A673 (cell line): ENCODE measurements around the gene SRRM3. TPM values are rescaled to one million over a fixed set of nuclear protein-coding genes. Genes with fewer than 3 reads are reported as not detected.
"Not testable (repeated sequence)": the region's sequence is repeated elsewhere in the genome, so short reads cannot be mapped to it uniquely, and the experiment has no call there.

Experiments used
- BruUV-seq: library from RNA; stranded (reverse); fragments of 400-500 nt; replicated peaks from 2 replicates; lab custom pipeline; 2021; lab: Mats Ljungman, UMichigan
- CTCF ChIA-PET: fragments of 300-600 bp; sonication (Branson Sonifier 250); formaldehyde crosslinking; loops from one replicate; lab custom pipeline; 2022; ENCODE audit warnings: antibody characterized with exemption; lab: Charles Lee
- POLR2A ChIA-PET: fragments of 300-600 bp; sonication (Branson Sonifier 250); formaldehyde crosslinking; loops from one replicate; lab custom pipeline; 2022; ENCODE audit warnings: antibody characterized with exemption; ENCODE audit not compliant: low non-redundant PET; lab: Charles Lee
- DNase-seq: peaks from one replicate; pipeline ENCODE4 v3.0.0-alpha.2; 2015; ENCODE audit warnings: low spot score
- H3K27ac ChIP-seq: fragments of 200-600 bp; sonication (generic); 2 replicates; pipeline ENCODE4 v1.5.1; 2016; ENCODE audit warnings: mixed run types, low read depth, mild to moderate bottlenecking, mixed read lengths, antibody characterized with exemption, low read length; ENCODE audit not compliant: poor library complexity, severe bottlenecking
- H3K27me3 ChIP-seq: fragments of 200-600 bp; sonication (generic); replicated peaks from 2 replicates; pipeline ENCODE4 v1.6.1; 2017; ENCODE audit warnings: mixed run types, low read depth, mild to moderate bottlenecking, mixed read lengths, antibody characterized with exemption, low read length; ENCODE audit not compliant: insufficient read depth, poor library complexity
- H3K36me3 ChIP-seq: fragments of 200-600 bp; sonication (generic); 2 replicates; pipeline ENCODE4 v1.6.1; 2016; ENCODE audit warnings: mixed run types, mild to moderate bottlenecking, mixed read lengths, antibody characterized with exemption, low read length; ENCODE audit not compliant: insufficient read depth, poor library complexity, severe bottlenecking
- H3K4me1 ChIP-seq: fragments of 200-600 bp; sonication (generic); 2 replicates; pipeline ENCODE4 v1.6.1; 2017; ENCODE audit warnings: mixed run types, mild to moderate bottlenecking, mixed read lengths, antibody characterized with exemption, low read length; ENCODE audit not compliant: insufficient read depth, poor library complexity, severe bottlenecking
- H3K4me3 ChIP-seq: fragments of 200-600 bp; sonication (generic); 2 replicates; pipeline ENCODE4 v1.5.1; 2016; ENCODE audit warnings: low read depth, mixed run types, mild to moderate bottlenecking, mixed read lengths, low read length; ENCODE audit not compliant: poor library complexity, severe bottlenecking
- H3K9me3 ChIP-seq: fragments of 200-600 bp; sonication (generic); 2 replicates; pipeline ENCODE4 v1.6.1; 2016; ENCODE audit warnings: mixed run types, low read depth, mild to moderate bottlenecking, mixed read lengths, antibody characterized with exemption, low read length; ENCODE audit not compliant: poor library complexity, severe bottlenecking
- CTCF ChIP-seq: fragments of 300-800, 200-600 bp; sonication (generic); conservative IDR thresholded peaks from 2 replicates; pipeline ENCODE4 v1.5.1; 2017; ENCODE audit warnings: low read depth, mild to moderate bottlenecking, antibody characterized with exemption, low read length, moderate library complexity, mixed read lengths
- EZH2 ChIP-seq: fragments of 200-600 bp; sonication (generic); IDR thresholded peaks from 2 replicates; pipeline ENCODE4 v1.6.1; 2017; ENCODE audit warnings: borderline replicate concordance, low read depth, mild to moderate bottlenecking, mixed read lengths, antibody characterized with exemption, low read length; ENCODE audit not compliant: poor library complexity, severe bottlenecking
- intact Hi-C: fragments of 100-400 bp; cut with micrococcal nuclease; formaldehyde crosslinking; loops from one replicate; pipeline ENCODE4 v1.10.0; 2022; ENCODE audit not compliant: unreplicated experiment
- total RNA-seq: library from RNA; stranded (reverse); gene quantifications from 2 replicates; pipeline ENCODE4 v1.2.3, GENCODE V29; 2021

Gene SRRM3
- total RNA-seq, 1 experiment from 2014 or later: 1.8 TPM

DNA sequence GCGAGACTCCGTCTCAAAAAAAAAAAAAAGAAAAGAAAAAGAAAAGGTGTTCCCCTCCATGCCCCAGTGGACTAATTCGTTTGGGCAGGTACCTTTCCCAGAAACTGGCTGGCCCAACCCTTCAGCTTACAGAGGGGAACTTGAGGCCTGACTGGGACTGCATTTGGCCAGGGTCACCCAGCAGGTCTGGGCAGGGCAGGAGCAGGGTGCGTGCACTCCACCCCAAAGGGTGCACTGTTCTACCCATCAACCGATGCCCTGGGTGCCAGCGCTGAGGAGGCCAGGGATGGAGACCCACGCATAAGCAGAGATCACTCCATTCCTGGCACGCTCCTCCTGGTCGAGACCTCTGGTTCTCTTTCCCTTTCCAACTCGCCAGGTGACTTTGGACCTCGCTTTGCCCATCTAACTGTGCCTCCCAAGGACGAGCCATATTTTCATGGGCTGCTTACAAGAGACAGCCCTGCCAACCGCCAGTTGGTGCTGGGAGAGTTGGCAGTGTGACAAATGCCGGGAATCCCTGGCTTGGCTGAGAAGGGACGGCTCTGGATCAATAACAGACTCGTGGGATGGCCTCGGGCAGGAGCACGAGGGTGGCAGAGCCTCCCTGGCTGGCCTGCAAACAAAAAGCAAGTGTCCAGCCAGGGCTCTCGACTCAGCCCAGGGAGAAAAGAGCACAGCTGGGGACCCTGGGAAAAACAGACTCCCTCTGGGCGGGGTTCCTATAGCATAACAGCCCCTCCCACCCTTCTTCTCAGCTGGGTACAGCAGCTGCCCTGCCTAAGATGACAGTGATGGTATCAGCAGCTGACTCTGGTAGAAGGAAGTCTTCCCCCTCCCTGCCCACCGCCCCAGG is 108.6 kb downstream of the SRRM3 start:
- H3K27me3 ChIP-seq: no peaks in the 10 kb centered on the region

DNA sequence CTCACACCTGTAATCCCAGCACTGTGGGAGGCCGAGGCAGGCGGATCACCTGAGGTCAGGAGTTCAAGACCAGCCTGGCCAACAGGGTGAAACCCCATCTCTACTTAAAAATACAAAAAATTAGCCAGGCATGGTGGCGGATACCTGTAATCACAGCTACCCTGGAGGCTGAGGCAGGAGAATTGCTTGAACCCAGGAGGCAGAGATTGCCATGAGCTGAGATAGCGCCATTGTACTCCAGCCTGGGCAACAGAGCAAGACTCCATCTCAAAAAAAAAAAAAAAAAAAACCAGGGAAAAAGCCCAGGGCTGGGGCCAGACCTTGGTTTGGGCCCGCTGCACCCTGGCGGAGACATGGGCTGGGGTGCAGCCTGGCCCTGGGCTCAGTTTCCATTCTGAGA is 110.1 kb downstream of the SRRM3 start:
- BruUV-seq, H3K27ac ChIP-seq, H3K4me3 ChIP-seq, POLR2A ChIA-PET, H3K9me3 ChIP-seq, H3K36me3 ChIP-seq, H3K27me3 ChIP-seq, H3K4me1 ChIP-seq, intact Hi-C loops, DNase-seq: not testable (repeated sequence)
- CTCF ChIA-PET: interaction anchor here (0.6 kb wide), 1 partner anchor 17 kb away, joined by 3 read pairs; no protein-coding TSS in a partner anchor

More for the DNA sequence above, 108.6 kb downstream of the SRRM3 start:
- DNase-seq: peak; percentile 58
- no peak for TF ChIP-seq CTCF
- no peak for TF ChIP-seq EZH2
- Histone ChIP-seq H3K27ac (no peak overlapping the region), H3K36me3 (no peaks in the 10 kb centered on the region), H3K4me1 (peaks cover 6% of the 10 kb centered on the region), H3K4me3 (peak overlapping the region; percentile 7), H3K9me3 (no peaks in the 10 kb centered on the region)
- BruUV-seq: no TSS peak
- ChIA-PET POLR2A (no interaction called here), CTCF (no interaction called here)
- intact Hi-C loops: no loop called here

GRCh38 chr7:76314042-76314721 is 112.5 kb downstream of the SRRM3 start:
- Histone ChIP-seq H3K4me3 (no peak overlapping the region), H3K9me3 (no peaks in the 10 kb centered on the region), H3K27ac (no peak overlapping the region), H3K36me3 (no peaks in the 10 kb centered on the region), H3K4me1 (peaks cover 19% of the 10 kb centered on the region), H3K27me3 (no peaks in the 10 kb centered on the region)
- intact Hi-C loops: loop anchor here (1.0 kb wide), 3 partner anchors 23 to 136 kb away; no protein-coding TSS in a partner anchor
- ChIA-PET POLR2A (no interaction called here), CTCF (interaction anchor here (0.5 to 2.3 kb wide), 15 partner anchors 9 to 447 kb away, joined by 3 to 17 read pairs (median 5); no protein-coding TSS in a partner anchor)
- DNase-seq: peak; percentile 95
- TF ChIP-seq CTCF (peak; percentile 100), EZH2 (no peak)
- no TSS peak for BruUV-seq

DNA sequence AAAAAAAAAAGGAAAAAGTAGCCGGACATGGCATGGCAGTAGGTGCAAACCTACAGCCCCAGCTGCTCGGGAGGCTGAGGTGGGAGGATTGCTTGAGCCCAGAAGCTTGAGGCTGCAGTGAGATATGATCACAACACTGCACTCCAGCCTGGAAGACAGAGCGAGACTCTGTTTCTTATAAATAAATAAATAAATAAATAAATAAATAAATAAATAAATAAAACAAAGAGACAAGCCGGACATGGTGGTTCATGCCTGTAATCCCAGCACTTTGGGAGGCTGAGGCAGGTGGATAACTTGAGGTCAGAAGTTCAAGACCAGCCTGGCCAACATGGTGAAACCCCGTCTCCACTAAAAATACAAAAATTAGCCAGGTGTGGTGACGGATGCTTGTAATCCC is 113.0 kb downstream of the SRRM3 start:
- H3K27me3 ChIP-seq, DNase-seq, H3K4me3 ChIP-seq, H3K9me3 ChIP-seq, BruUV-seq, POLR2A ChIA-PET, H3K36me3 ChIP-seq, H3K27ac ChIP-seq: not testable (repeated sequence)
- intact Hi-C loops: loop anchor here (1.0 kb wide), 3 partner anchors 23 to 136 kb away; no protein-coding TSS in a partner anchor
- H3K4me1 ChIP-seq: peaks cover 20% of the 10 kb centered on the region
- CTCF ChIA-PET: interaction anchor here (0.5 to 2.3 kb wide), 13 partner anchors 9 to 448 kb away, joined by 3 to 17 read pairs (median 5); no protein-coding TSS in a partner anchor
